GM19467 (cell line): ENCODE results near the gene OTUB2.

ENCODE experiments used
- ATAC-seq: cut with Tn5 transposase; IDR thresholded peaks from one replicate; pipeline ENCODE4 v1.9.1; 2021; ENCODE audit warnings: mild to moderate bottlenecking, moderate library complexity; ENCODE audit not compliant: unreplicated experiment

OTUB2 gene

DNA sequence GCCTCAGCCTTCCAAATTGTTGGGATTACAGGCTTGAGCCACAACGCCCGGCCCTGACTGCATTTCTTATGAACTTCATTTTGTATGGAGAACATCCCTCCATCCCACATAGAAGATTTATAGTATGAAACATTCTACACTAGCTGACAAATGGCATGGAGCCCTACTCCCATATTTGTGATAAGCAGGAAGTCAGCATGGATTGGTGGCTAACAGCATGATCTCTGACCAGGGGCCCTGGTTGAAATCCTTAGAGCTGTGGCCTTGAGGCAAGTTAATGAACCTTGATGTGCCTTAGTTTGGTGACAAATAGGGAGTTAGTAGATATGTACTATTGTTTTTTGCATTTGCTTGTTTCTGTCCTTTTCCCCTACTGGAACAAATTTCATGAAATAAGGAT lies 67.3 kb downstream of the OTUB2 start:
- no peak for ATAC-seq

DNA sequence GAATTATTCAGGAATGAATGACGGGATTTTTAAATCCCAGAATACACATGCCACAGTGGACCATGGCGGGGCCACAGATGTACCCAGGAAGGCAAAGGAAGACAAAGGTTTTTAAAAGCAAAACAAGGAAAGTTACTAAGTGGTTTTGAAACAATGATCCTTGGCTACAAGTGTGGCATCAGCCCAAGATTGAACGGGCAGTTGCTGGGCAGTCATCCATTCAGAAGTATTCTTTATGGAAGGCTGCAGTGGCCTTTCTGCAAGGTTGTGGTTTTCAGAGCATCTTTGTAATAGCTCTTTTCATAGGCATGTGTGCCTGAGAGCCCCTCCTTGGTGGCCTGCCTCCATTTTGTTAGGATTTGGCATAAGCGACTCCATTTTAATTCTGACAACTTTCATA lies 71.0 kb downstream of the OTUB2 start:
- ATAC-seq = no peak
